DMS153 (cell line): ENCODE results near the gene GATA3.

Experiments
- DNase-seq: peaks from one replicate; lab custom pipeline; 2025; lab: John Stamatoyannopoulos, UW

GATA3 gene

DNA sequence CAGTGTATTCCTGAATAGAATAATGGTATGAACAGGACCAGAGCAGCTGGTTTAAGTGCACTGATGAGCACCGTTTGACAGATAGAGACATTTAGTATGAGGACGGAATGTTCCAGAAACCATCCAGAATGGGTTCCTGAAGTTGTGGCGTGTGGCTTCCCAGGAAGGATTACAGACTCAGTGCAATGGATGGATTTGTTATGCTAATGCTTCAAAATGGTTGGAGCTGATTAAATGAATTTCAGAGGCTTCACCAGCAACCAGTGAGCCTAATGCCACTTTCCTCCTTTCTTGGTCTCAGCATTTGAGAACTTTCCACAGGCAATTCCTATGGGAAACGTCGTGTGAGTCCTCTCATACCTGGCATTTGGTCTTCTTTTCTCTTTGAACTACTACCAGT is 9.9 kb downstream of the GATA3 start:
- DNase-seq, result no peak

DNA sequence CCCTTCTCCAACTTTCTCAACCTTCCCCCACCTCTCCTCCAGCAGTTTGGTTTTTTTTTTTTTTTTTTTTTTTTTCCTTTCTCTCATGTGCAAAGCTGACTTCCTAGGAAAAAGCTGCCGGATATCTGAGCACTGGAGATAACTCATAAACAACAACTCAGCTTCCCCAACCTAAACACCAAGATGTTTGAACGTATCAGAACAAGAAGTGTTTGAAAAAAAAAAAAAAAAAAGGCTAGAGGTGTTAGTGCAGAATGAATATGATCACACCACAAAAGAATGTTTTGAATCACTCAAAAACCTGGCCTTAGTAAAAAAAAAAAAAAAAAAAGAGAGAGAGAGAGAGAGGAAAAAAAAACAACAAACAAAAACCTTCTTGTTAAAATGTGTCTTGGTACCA is 11.2 kb downstream of the GATA3 start:
- DNase-seq, result no peak

DNA sequence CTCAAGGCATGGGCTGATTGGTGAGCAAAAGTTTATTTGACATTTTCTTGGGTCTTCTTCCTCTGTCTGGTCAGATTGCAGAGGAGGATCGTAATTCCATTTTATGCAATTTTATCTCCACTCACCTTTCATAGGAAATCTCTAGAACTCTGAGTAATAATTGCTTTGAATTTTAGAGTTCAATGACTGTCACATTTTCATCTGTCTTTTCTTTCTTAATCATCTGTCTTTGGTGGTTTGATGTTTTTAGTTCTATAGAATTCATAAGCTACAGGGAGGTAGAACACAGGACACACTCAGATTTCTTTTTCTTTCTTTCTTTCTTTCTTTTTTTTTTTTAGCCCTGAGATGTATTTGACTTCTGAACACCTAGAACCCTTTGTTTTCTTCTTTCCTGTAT is 11.6 kb downstream of the GATA3 start:
- DNase-seq, result no peak

DNA sequence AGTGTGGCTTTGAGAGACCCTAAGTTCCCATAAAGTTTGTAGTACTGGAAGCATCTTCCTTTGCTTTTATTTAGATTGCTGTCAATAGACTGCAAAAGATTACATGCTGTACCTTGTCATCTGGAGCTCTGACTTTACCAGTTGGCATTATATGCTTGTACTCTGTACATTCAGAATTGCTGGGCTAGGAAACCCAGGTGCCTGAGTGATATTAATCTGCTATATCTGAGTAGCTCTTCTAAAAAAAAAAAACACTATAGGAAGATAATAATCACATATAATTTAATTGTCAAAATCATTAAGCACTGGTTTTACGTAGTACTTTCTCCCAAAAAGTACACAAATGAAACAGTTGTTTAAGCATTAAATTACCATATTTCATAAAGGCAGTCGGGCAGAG is 12.3 kb downstream of the GATA3 start:
- no peak for DNase-seq

DNA sequence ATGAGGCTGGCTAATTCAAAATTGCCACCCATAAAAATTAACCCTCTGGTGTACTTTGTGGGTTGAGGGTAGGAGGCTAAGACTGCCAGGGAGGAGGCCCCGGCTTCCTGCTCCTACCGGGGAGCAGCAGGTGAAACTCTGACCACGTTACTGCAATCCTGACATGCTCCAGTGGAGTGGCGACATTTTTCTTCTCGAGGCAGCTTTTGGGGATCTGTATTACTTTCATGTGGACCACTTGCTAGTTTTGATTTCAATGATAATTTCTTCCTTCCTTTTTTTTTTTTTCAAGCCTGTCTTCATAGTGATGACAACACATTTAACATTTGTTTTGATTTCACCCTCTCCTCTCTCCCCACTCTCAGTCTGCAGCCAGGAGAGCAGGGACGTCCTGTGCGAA is 14.6 kb downstream of the GATA3 start:
- no peak for DNase-seq

- no peak for DNase-seq
Measured at GRCh38 chr10:8069627-8070026, 15.1 kb downstream of the GATA3 start.

- DNase-seq, result no peak
Measured at GRCh38 chr10:8070440-8070839, 16.0 kb downstream of the GATA3 start.

GRCh38 chr10:8071006-8071405 is 16.5 kb downstream of the GATA3 start:
- DNase-seq, result no peak

DNA sequence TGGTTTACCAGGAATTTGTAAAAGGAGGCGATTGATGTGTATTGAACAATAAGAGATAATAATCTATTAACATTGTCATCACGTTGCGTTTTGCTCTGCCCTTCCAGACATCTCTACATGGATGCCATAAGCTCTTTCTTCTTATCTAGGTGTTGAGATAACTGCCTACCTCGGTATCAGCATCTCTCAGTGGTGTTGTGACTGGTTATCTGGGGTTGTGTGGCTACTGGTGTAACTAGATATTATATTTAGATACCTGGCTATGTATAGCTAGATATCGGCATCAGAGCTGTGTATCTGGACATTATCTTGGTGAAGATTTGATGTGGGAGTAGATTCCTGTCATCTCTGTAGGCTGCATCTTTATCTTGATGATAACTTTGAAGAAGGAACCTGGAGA is 17.2 kb downstream of the GATA3 start:
- DNase-seq, result no peak

DNA sequence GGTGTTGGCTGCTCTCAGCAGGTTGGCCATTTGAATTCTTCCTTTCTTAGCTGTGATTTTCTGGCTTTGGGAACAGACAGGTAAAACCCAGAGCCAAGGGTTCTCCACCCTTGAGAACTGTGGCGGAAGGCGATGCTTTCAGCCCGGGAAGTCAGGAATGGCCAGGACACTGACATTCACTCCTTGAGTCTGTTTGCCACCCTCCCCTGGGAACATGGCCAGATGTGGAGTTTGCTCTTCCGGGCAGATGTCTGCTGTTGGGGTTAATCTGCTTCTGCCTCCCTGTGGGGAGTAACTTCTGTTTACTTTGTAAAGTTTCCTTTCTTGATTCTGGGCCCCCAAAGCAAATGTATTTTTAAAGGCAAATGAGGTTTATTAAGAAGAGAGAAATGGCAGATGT is 17.7 kb downstream of the GATA3 start:
- no peak for DNase-seq

- DNase-seq, result no peak
Measured at GRCh38 chr10:8073691-8074416, 19.4 kb downstream of the GATA3 start.

- no peak for DNase-seq
Measured at GRCh38 chr10:8074881-8075280, 20.4 kb downstream of the GATA3 start.

DNA sequence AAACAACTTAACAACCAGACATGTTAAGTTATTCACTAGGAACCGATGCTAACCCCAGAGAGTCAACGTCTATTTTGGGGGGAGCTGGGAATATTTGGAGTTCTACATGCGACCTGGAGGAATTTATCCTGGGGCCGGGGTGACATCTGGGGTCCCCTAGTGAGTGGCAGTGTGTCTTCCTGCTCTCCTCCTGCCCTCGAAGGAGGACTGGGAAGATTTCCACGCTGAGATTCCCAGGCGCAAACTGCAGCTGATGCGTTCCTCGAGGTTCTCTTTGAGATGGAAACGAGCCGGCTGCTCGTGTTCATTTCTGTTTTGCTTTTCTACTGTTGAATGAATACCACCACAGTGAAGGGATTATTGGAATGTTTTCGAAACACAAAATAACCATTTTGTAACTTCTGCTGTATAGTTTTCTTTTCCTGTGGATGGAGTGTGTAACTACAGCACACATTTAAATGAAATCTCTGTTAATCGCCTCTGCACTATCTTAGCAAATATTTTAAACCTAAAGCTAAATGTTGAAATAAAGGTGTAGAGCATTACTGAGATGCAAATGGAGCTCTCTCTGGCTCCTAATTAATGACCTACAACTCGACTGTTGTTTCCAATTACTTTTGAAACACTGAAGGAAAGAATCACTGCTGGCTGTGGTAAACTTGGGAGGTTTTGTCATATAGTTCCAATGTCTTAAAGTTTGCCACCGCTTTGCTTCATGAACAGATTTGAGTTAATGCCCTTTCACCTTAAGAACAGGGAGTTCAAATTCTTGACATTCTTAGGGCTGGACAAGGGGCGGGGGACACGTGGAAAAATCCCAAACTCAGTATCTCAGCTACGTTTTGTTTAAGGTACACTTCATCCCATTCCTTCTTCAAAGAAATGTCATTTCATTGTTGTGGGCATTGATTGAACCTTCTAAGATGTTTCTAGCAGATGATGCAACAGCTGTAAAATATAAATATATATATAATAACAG is 21.1 kb downstream of the GATA3 start:
- no peak for DNase-seq

DNA sequence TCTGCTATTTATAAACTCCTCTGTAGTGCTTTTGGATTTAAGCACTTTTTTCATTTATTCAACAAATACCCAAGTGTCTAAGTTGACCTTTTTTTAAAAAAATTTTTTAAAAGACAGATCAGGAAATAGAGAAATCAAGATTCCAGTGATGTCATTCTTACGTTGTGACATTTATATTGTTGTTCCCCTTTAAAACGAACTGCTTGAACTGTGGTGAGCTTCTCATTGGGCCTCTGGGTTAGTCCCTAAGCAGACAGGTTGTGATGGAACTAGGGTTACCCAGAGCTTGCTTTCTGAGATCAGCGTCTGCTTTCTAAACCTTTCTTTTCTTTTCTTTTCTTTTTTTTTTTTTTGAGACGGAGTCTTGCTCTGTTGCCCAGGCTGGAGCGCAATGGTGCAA is 22.4 kb downstream of the GATA3 start:
- no peak for DNase-seq

DNA sequence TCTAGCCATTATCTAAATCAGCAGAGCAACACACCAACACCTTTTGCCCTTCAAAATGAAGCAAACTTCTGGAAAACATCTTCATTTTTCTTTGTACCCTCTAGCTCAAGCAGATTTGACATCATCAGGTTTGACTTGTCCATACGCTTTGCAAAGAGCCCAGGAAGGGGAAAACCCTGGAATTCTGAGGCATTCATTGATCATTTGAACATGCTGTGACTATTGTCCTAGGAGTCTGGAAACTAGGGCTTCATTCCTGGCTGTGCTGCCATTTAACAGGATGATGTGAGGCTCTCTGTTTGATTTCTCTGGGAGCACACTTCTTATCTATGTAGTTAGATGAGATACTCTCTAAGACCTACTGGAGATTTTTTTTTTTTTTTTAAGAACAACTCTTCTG is 23.5 kb downstream of the GATA3 start:
- no peak for DNase-seq

- no peak for DNase-seq
Measured at GRCh38 chr10:8079126-8079525, 24.6 kb downstream of the GATA3 start.

GRCh38 chr10:8084799-8085198 is 30.3 kb downstream of the GATA3 start:
- no peak for DNase-seq

DNA sequence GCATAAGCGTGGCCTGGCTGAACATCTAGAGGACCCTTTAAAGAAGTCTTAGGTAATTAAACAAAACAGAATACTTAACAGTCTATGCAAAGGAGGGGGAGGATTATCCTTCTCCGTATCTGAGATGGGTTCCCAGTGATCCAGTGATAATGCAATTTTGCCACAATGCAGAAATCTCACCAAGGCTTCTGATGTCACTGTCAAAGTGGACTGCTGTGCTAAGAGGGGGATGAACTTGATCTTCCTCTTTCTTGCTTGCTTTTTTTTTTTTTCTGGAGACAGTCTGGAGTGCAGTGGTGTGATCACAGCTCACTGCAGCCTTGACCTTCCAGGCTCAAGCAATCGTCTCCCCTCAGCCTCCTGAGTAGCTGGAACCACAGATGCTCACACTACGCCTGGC is 30.8 kb downstream of the GATA3 start:
- no peak for DNase-seq

DNA sequence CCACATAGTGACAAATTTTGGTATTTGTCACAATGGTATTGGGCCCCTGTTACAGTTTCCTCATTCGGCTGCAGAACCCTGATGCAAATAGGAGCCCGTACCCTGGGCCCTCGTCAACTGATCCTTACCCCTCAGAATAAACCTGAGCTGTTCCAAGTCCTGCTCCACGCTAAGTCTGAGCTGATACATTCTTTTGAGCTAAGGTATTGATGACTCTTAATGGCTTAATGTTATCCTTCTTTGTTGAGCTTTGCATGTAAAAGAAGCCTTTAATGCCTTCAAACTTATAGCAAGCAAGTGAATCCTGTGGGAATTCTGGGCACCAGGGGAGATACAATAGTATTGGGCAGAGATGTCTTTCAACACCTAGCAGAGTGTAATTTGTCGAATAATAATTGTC is 31.8 kb downstream of the GATA3 start:
- no peak for DNase-seq

DNA sequence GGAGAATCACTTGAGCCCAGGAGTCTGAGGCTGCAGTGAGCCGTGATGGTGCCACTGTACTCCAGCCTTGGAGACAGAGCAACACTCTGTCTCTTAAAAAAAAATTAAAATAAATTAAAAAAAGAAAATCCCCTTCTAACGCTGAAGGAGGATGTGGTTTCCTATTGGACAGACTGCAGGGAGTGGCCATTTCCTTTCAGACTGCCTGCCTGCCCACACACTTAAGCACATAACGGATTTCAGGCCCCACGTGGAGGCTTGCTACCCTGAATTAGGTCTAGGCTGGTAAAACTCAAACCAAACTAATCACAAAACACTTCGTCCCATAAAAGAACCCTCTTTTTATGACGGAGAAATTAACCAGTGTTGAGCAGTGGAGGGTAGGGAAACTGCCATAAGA is 34.0 kb downstream of the GATA3 start:
- no peak for DNase-seq

GRCh38 chr10:8092428-8092827 is 37.9 kb downstream of the GATA3 start:
- no peak for DNase-seq

DNA sequence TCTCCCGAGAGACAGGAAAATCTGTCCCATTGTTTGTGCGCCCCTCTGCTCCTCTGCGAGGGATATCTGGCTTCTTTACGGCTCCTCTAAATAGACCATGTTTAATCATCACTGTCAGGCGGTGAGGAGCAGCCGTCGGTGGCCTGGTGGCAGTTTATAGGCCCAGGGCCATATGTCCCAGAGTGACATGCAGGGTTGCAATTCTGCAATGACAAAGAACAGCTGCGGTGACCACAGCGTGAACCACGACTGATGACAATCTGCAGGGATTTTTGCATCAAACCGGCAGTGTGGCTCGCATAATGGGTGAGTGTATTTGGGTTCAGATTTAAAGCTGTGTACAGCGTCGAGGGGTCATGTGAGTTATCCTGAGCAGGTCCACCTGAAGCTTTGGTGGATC is 41.5 kb downstream of the GATA3 start:
- DNase-seq, result no peak

- no peak for DNase-seq
Measured at GRCh38 chr10:8096931-8097330, 42.4 kb downstream of the GATA3 start.
